KMS-11 (cell line): ENCODE measurements around the gene GGT6.

ENCODE experiments used
- H2AFZ ChIP-seq: fragments of 200-600 bp; sonication (generic); 2 replicates; pipeline ENCODE4 v1.6.1; 2016; ENCODE audit warnings: antibody characterized with exemption, mixed run types, low read depth
- H3K27ac ChIP-seq: fragments of 200-600 bp; sonication (generic); 2 replicates; pipeline ENCODE4 v1.6.1; 2016; ENCODE audit warnings: mild to moderate bottlenecking, mixed run types
- H3K27me3 ChIP-seq: fragments of 200-600 bp; sonication (generic); 2 replicates; pipeline ENCODE4 v1.6.1; 2017; ENCODE audit warnings: mild to moderate bottlenecking, low read depth, mixed run types, moderate library complexity; ENCODE audit not compliant: insufficient read depth
- H3K36me3 ChIP-seq: fragments of 200-600 bp; sonication (generic); 2 replicates; pipeline ENCODE4 v1.6.1; 2017; ENCODE audit warnings: mild to moderate bottlenecking, mixed run types; ENCODE audit not compliant: insufficient read depth
- H3K4me1 ChIP-seq: fragments of 200-600 bp; sonication (generic); 2 replicates; pipeline ENCODE4 v1.6.1; 2016; ENCODE audit warnings: mild to moderate bottlenecking, low read depth, mixed run types; ENCODE audit not compliant: poor library complexity, severe bottlenecking
- H3K4me2 ChIP-seq: fragments of 200-600 bp; sonication (generic); 2 replicates; pipeline ENCODE4 v1.7.0; 2016; ENCODE audit warnings: mild to moderate bottlenecking, mixed run types
- H3K4me3 ChIP-seq: fragments of 200-600 bp; sonication (generic); IDR thresholded peaks from 2 replicates; pipeline ENCODE4 v1.6.1; 2017; ENCODE audit warnings: low read depth, low read length, mixed read lengths; ENCODE audit not compliant: insufficient read depth
- H3K79me2 ChIP-seq: fragments of 200-600 bp; sonication (generic); 2 replicates; pipeline ENCODE4 v1.6.1; 2016; ENCODE audit warnings: low read depth, mixed run types; ENCODE audit not compliant: insufficient read depth
- H3K9ac ChIP-seq: fragments of 200-600 bp; sonication (generic); 2 replicates; pipeline ENCODE4 v1.6.1; 2016; ENCODE audit warnings: mild to moderate bottlenecking, mixed run types
- H4K20me1 ChIP-seq: fragments of 200-600 bp; sonication (generic); 2 replicates; pipeline ENCODE4 v1.6.1; 2016; ENCODE audit warnings: mild to moderate bottlenecking, mixed run types; ENCODE audit not compliant: insufficient read depth
- TF ChIP-seq, protein P1 (sequence below): fragments of 200-600 bp; sonication (generic); conservative IDR thresholded peaks from 2 replicates; pipeline ENCODE4 v1.6.1; 2017; ENCODE audit warnings: low read depth, mild to moderate bottlenecking, antibody characterized with exemption, low read length, moderate library complexity, mixed read lengths

Gene GGT6

DNA sequence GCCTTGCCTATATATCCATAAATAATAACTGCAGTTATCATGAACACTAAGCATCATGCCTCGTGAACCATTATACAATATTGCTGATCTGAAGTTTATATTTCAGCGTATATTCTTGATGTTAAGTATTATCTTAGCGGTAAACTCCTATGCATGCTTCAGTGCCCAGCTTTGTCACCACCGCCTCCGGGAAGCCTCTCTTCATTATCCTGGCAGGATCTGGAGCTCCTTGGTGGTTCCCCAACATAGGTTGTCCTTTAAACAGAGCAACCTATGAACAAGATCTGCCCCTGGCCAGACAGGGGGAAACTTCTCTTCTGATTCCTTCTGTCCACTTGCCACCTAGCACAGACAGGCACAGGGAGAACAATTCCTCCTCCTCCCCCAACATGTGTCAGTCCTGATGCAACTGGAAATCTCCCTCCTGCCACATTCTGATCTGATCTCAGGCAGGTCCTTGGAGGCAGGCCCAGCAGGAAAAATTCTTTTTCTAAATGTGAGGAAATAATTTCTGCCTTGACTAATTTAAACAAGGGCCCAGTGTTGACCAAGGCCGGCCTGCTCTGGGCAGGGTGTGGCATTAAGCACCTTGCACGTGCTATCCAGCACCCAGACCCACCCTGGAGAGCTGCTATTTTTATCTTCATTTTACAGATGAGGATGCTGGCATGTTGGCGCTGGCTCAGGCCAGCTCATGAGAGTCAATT lies 39.3 kb downstream of the GGT6 start:
- Histone ChIP-seq H4K20me1 (no peaks in the 10 kb centered on the region), H2AFZ (no peak overlapping the region), H3K27ac (no peak overlapping the region), H3K9ac (no peak overlapping the region), H3K4me1 (no peaks in the 10 kb centered on the region), H3K4me2 (no peak overlapping the region), H3K4me3 (no peak overlapping the region), H3K27me3 (no peaks in the 10 kb centered on the region; the same call in 1 of the 2 replicates), H3K79me2 (no peaks in the 10 kb centered on the region), H3K36me3 (no peaks in the 10 kb centered on the region)
- TF ChIP-seq, protein P1, sequence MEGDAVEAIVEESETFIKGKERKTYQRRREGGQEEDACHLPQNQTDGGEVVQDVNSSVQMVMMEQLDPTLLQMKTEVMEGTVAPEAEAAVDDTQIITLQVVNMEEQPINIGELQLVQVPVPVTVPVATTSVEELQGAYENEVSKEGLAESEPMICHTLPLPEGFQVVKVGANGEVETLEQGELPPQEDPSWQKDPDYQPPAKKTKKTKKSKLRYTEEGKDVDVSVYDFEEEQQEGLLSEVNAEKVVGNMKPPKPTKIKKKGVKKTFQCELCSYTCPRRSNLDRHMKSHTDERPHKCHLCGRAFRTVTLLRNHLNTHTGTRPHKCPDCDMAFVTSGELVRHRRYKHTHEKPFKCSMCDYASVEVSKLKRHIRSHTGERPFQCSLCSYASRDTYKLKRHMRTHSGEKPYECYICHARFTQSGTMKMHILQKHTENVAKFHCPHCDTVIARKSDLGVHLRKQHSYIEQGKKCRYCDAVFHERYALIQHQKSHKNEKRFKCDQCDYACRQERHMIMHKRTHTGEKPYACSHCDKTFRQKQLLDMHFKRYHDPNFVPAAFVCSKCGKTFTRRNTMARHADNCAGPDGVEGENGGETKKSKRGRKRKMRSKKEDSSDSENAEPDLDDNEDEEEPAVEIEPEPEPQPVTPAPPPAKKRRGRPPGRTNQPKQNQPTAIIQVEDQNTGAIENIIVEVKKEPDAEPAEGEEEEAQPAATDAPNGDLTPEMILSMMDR = no peak

GRCh38 chr17:4520060-4520893 lies 40.1 kb downstream of the GGT6 start:
- Histone ChIP-seq H3K9ac (no peak overlapping the region), H3K79me2 (no peaks in the 10 kb centered on the region), H3K4me2 (no peak overlapping the region), H4K20me1 (no peaks in the 10 kb centered on the region), H3K27me3 (no peaks in the 10 kb centered on the region; the same call in 1 of the 2 replicates), H3K4me3 (no peak overlapping the region), H3K4me1 (no peaks in the 10 kb centered on the region), H2AFZ (no peak overlapping the region), H3K27ac (no peak overlapping the region), H3K36me3 (no peaks in the 10 kb centered on the region)
- TF ChIP-seq, protein P1 = no peak

GRCh38 chr17:4519361-4519788 lies 41.0 kb downstream of the GGT6 start:
- H3K4me1 ChIP-seq = no peaks in the 10 kb centered on the region
- no peak overlapping the region for H3K4me3 ChIP-seq
- TF ChIP-seq, protein P1 = no peak
- no peaks in the 10 kb centered on the region; the same call in 1 of the 2 replicates for H3K27me3 ChIP-seq
- H3K4me2 ChIP-seq = no peak overlapping the region
- H3K79me2 ChIP-seq = no peaks in the 10 kb centered on the region
- no peak overlapping the region for H3K9ac ChIP-seq
- H4K20me1 ChIP-seq = no peaks in the 10 kb centered on the region
- H2AFZ ChIP-seq = no peak overlapping the region
- no peaks in the 10 kb centered on the region for H3K36me3 ChIP-seq
- H3K27ac ChIP-seq = no peak overlapping the region

GRCh38 chr17:4518901-4519300 lies 41.5 kb downstream of the GGT6 start:
- no peaks in the 10 kb centered on the region; the same call in 1 of the 2 replicates for H3K27me3 ChIP-seq
- no peaks in the 10 kb centered on the region for H4K20me1 ChIP-seq
- no peak overlapping the region for H3K4me2 ChIP-seq
- H3K4me1 ChIP-seq = no peaks in the 10 kb centered on the region
- H3K4me3 ChIP-seq = no peak overlapping the region
- no peaks in the 10 kb centered on the region for H3K36me3 ChIP-seq
- H2AFZ ChIP-seq = no peak overlapping the region
- no peak overlapping the region for H3K9ac ChIP-seq
- H3K27ac ChIP-seq = no peak overlapping the region
- no peaks in the 10 kb centered on the region for H3K79me2 ChIP-seq
- TF ChIP-seq, protein P1 = no peak
